ENCODE data around the gene TMEM121B.

TMEM121B gene

GRCh38 chr22:17108256-17109112, 12.7 kb downstream of the TMEM121B start:
- H3K27me3 Mint-ChIP-seq (ENCODE audit: low read depth) = peaks cover 5% of the 10 kb centered on the region
- H3K36me3 Mint-ChIP-seq (ENCODE audit: low read depth) = no peaks in the 10 kb centered on the region
- no peaks in the 10 kb centered on the region for H3K9me3 Mint-ChIP-seq
- TF ChIP-seq, protein P1, sequence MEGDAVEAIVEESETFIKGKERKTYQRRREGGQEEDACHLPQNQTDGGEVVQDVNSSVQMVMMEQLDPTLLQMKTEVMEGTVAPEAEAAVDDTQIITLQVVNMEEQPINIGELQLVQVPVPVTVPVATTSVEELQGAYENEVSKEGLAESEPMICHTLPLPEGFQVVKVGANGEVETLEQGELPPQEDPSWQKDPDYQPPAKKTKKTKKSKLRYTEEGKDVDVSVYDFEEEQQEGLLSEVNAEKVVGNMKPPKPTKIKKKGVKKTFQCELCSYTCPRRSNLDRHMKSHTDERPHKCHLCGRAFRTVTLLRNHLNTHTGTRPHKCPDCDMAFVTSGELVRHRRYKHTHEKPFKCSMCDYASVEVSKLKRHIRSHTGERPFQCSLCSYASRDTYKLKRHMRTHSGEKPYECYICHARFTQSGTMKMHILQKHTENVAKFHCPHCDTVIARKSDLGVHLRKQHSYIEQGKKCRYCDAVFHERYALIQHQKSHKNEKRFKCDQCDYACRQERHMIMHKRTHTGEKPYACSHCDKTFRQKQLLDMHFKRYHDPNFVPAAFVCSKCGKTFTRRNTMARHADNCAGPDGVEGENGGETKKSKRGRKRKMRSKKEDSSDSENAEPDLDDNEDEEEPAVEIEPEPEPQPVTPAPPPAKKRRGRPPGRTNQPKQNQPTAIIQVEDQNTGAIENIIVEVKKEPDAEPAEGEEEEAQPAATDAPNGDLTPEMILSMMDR (IDR thresholded peaks at IDR 0.05; ENCODE audit: unreplicated experiment in 3 of 3) = no peak
- no peak overlapping the region for H3K27ac Mint-ChIP-seq
- H3K4me3 Mint-ChIP-seq = no peak overlapping the region
- no peaks in the 10 kb centered on the region for H3K4me1 Mint-ChIP-seq

GRCh38 chr22:17107547-17107810, 13.7 kb downstream of the TMEM121B start:
- H3K27ac Mint-ChIP-seq = no peak overlapping the region
- no peaks in the 10 kb centered on the region for H3K9me3 Mint-ChIP-seq
- H3K27me3 Mint-ChIP-seq (ENCODE audit: low read depth) = peaks cover 5% of the 10 kb centered on the region
- H3K4me1 Mint-ChIP-seq = no peaks in the 10 kb centered on the region
- TF ChIP-seq, protein P1 (IDR thresholded peaks at IDR 0.05; ENCODE audit: unreplicated experiment in 3 of 3) = no peak
- no peak overlapping the region for H3K4me3 Mint-ChIP-seq
- H3K36me3 Mint-ChIP-seq (ENCODE audit: low read depth) = peaks cover under 1% of the 10 kb centered on the region

DNA sequence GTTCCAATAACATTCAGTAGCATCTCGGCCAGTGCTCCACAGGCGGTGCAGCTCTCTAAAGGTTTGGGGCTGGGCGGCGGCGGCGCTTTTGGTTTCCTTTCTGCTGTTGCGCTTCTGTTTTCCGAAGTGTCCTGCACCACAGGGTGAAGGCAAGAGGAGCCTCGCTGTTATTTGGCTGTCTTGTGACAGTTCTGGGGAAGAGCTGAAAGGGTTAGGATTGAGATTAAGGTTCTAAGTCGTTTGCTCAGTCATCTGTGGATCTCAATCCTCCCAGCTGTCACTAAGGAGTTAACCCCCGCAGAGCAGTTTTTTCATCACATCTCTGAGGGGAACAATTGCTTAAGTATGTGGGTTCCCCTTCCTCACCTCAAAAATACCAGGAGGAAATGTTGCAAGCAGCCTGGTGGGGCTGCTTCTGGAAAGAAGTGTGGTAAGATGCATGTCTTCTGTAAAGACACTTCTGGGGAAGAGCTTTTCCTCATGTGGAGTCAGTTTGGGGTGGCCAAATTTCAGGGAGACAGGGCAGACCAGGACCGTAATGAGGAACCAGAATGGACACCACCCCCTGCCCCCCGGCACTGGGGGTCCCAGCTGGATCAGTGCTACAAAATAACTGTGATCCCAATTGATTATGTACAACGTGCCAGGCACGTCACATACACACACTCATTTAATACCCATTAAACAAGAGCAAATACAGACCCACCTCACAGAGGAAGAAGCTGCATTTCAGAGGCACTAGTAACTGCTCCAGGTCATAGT, 14.2 kb downstream of the TMEM121B start:
- TF ChIP-seq, protein P1 (IDR thresholded peaks at IDR 0.05; ENCODE audit: unreplicated experiment in 3 of 3) = no peak
- Mint-ChIP-seq H3K4me3 (no peak overlapping the region), H3K27ac (no peak overlapping the region), H3K9me3 (no peaks in the 10 kb centered on the region), H3K4me1 (no peaks in the 10 kb centered on the region), H3K36me3 (ENCODE audit: low read depth) (peaks cover 4% of the 10 kb centered on the region), H3K27me3 (ENCODE audit: low read depth) (peaks cover 5% of the 10 kb centered on the region)

DNA sequence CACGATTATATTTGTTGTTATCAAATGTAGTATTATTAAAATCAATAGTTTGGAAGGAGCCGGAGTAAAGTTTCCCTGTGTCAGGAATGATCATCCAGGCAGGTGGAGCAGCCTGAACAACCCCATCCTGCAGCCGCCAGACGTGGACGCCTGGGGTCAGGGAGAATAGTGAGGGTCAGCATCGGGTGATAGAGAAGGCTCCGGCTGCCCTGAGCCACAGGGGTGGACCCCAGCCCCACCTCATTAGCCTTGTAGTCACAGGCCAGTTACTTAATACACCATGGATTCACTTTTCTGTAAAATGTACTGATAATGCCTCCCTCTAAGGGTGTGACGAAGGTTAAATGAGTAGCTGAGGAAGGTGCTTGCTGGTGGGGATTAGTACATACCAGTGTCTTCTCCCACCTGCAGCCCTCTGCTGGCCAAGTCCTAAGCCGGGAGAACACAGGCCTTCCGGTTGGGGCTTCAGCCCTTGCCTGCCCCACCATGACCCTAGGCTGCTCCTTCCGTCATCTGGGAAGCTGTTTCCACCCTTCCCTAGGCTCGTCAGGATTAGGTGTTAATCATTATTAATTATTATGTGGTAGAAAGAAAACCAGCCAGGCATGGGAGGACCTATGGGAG, 14.9 kb downstream of the TMEM121B start:
- H3K9me3 Mint-ChIP-seq = no peaks in the 10 kb centered on the region
- peaks cover 5% of the 10 kb centered on the region for H3K27me3 Mint-ChIP-seq (ENCODE audit: low read depth)
- H3K36me3 Mint-ChIP-seq (ENCODE audit: low read depth) = peaks cover 7% of the 10 kb centered on the region
- no peaks in the 10 kb centered on the region for H3K4me1 Mint-ChIP-seq
- no peak overlapping the region for H3K4me3 Mint-ChIP-seq
- TF ChIP-seq, protein P1 (IDR thresholded peaks at IDR 0.05; ENCODE audit: unreplicated experiment in 3 of 3) = peak in 1 of 3 experiments; percentile 18
- no peak overlapping the region for H3K27ac Mint-ChIP-seq

DNA sequence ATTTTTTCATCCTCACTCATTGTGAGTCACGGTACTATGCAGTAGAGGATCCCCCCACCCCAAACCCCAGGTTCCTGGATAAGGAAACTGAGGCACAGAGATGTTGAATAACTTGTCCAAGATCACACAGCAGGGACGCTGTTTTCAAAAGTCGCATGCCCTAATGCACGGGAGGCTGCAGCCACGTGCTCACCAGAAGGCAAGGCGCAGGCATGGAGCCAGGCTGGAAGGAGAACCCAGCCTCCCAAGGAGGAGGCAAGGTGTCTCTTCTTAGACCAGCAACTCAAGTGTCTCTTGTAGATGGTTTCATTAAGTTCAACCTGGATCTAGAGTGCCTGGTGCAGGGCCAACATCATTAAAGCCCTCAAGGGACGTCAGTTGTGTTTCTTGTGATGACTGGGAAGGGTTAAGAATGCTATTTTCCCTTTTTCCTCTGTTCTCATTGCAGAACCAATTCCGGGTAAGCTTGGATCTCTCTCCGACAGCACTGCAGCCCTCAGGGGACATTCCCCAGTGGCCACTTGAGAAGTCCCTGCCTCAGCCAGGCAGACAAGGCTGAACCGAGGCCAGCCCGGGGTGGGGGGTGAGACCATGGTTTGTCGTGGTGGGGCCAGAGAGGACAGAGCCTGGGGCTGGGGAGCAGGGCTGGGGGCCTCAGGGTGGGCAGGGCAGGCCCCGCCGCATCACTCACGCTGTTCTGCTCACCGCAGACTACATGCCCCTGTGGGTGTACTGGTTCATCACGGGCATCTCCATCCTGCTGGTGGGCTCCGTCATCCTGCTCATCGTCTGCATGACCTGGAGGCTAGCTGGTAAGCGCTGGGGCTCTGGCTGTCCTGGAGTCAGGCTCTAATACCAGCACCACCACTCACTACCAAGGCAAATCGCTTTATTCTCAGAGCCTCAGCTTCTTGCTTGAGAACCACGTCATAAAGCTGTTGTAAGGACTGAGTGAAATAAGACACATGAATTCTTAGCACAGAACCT, 15.7 kb downstream of the TMEM121B start:
- H3K4me1 Mint-ChIP-seq = no peaks in the 10 kb centered on the region
- H3K27ac Mint-ChIP-seq = no peak overlapping the region
- no peaks in the 10 kb centered on the region for H3K9me3 Mint-ChIP-seq
- H3K27me3 Mint-ChIP-seq (ENCODE audit: low read depth) = no peaks in the 10 kb centered on the region
- H3K4me3 Mint-ChIP-seq = no peak overlapping the region
- TF ChIP-seq, protein P1 (IDR thresholded peaks at IDR 0.05; ENCODE audit: unreplicated experiment in 3 of 3) = no peak
- H3K36me3 Mint-ChIP-seq (ENCODE audit: low read depth) = peaks cover 14% of the 10 kb centered on the region
